OCI-LY7 (cell line): ENCODE results near the gene DMD.

Source experiments
- EZH2phosphoT487 ChIP-seq: fragments of 200-600 bp; sonication (generic); IDR thresholded peaks from 2 replicates; pipeline ENCODE4 v1.6.1; 2018; ENCODE audit warnings: low read depth, borderline replicate concordance, mild to moderate bottlenecking, mixed run types, antibody characterized with exemption, low read length, moderate library complexity, mixed read lengths
- TF ChIP-seq, protein P1 (sequence below): fragments of 200-600 bp; sonication (generic); conservative IDR thresholded peaks from 2 replicates; pipeline ENCODE4 v1.5.1; 2014; ENCODE audit warnings: mild to moderate bottlenecking, antibody characterized with exemption, low read length, moderate library complexity, mixed read lengths

DNA sequence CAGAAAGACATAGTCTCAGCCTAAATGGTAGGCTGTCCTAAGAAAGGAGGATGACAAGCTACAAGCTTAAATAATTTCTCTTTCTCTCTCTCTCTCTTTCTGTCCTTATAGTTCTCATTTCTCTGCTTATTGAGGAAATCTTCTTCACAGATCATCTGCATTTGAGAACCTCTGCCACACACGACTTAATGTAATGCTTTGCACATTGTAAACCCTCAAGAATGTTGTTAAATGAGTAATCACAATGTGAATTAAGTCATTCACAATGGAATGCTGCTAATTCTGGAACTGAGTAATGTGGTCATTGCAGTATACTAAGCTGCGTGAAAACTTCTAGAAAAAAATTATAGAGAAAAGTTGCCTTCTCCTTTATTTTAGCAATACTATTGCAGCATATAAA lies 1630.6 kb downstream of the DMD start:
- TF ChIP-seq, protein P1, sequence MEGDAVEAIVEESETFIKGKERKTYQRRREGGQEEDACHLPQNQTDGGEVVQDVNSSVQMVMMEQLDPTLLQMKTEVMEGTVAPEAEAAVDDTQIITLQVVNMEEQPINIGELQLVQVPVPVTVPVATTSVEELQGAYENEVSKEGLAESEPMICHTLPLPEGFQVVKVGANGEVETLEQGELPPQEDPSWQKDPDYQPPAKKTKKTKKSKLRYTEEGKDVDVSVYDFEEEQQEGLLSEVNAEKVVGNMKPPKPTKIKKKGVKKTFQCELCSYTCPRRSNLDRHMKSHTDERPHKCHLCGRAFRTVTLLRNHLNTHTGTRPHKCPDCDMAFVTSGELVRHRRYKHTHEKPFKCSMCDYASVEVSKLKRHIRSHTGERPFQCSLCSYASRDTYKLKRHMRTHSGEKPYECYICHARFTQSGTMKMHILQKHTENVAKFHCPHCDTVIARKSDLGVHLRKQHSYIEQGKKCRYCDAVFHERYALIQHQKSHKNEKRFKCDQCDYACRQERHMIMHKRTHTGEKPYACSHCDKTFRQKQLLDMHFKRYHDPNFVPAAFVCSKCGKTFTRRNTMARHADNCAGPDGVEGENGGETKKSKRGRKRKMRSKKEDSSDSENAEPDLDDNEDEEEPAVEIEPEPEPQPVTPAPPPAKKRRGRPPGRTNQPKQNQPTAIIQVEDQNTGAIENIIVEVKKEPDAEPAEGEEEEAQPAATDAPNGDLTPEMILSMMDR: no peak
- TF ChIP-seq EZH2phosphoT487: no peak
